Left lung (tissue), 10 donors: ENCODE measurements around the gene NR6A1. TPM values are rescaled to one million over a fixed set of nuclear protein-coding genes. Genes with fewer than 3 reads are reported as not detected.

Experiments used
- ATAC-seq: fragments of 200-7000 bp; cut with Tn5 transposase; one replicate; pipeline ENCODE4 v1.9.1; 2020; ENCODE audit warnings: moderate library complexity
- DNase-seq, 4 donors: peaks; one replicate each; pipeline ENCODE4 v3.0.0-alpha.2; 2013 to 2020
- H3K27ac ChIP-seq, 2 donors: fragments of 200-600 bp; sonication (generic) in 1 of 2; one replicate each; pipeline versions ENCODE4 v1.5.0 to v1.8.0; 2020 to 2021
- H3K27me3 ChIP-seq, 2 donors: fragments of 200-600 bp; sonication (generic) in 1 of 2; one replicate each; pipeline versions ENCODE4 v1.5.0 to v1.8.0; 2020 to 2021
- H3K36me3 ChIP-seq, 2 donors: fragments of 200-600 bp; sonication (generic) in 1 of 2; one replicate each; pipeline versions ENCODE4 v1.5.0 to v1.8.0; 2020 to 2021
- H3K4me1 ChIP-seq, 2 donors: fragments of 200-600 bp; one replicate each; pipeline ENCODE4 v1.8.0; 2021
- H3K4me3 ChIP-seq, 2 donors: fragments of 200-600 bp; sonication (generic) in 1 of 2; one replicate each; pipeline versions ENCODE4 v1.5.0 to v1.8.0; 2020 to 2021; ENCODE audit warnings: mild to moderate bottlenecking in 1 of 2
- H3K9me3 ChIP-seq, 2 donors: fragments of 200-600 bp; sonication (generic) in 1 of 2; one replicate each; pipeline versions ENCODE4 v1.5.0 to v1.8.0; 2020 to 2021
- intact Hi-C, 2 donors: fragments of 100-400 bp; cut with DNase I; formaldehyde crosslinking; loops; one replicate each; pipeline versions ENCODE4 v1.11.2 to v1.14.2; 2022
- polyA plus RNA-seq, 6 donors: library from polyadenylated mRNA; unstranded; fragments of 120-200 nt; gene quantifications; one replicate each; pipeline ENCODE4 v1.2.1, GENCODE V29; 2013; ENCODE audit not compliant: insufficient read length in 6 of 6
- total RNA-seq, 2 donors: library from RNA; stranded (reverse); fragmentation: NEBNext Ultra II Directional; extraction: Animal tissue kit (Norgen Biotek cat#: 25700); gene quantifications; one replicate each; pipeline ENCODE4 v1.2.1, GENCODE V29; 2021
- TF ChIP-seq, protein P1 (sequence below), 2 donors: fragments of 200-600 bp; sonication (generic) in 1 of 2; IDR thresholded peaks; one replicate each; pipeline versions ENCODE4 v1.5.0 to v1.8.0; 2021; ENCODE audit warnings: antibody characterized with exemption in 2 of 2
- donor health status: DM: no; HTN: yes; CAD: no.
- donor health status: DM: no; HTN: no; CAD: no.

The NR6A1 gene
- total and polyA plus RNA-seq, 8 donors: 1.2 to 4.1 (median 1.7) TPM

DNA sequence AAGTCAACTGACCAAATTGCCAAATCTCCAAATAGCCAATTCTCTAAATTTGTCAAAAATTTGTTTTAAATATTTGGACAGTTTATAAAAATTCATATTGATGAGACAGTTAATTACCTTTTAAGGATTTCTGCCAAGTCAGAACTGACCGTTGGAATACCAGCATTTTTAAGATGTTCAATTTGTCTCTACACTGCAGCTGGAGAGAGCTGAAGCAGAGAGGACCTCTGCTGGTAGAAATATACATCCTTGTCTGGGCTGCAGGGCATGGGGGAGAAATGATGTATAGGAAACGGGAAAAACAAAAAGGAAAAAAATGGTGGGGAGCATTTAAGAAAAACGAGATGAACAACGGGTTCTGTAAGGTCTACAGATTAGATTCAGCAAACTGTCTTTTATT, 16.8 kb downstream of the NR6A1 start:
- Histone ChIP-seq H3K9me3 (no peaks in the 10 kb centered on the region), H3K27ac (no peak overlapping the region), H3K27me3 (peaks cover 10 to 36% of the 10 kb centered on the region in 2 donors), H3K4me3 (no peak overlapping the region), H3K4me1 (peaks cover 5 to 32% of the 10 kb centered on the region in 2 donors), H3K36me3 (no peaks in the 10 kb centered on the region)
- no peak for DNase-seq
- ATAC-seq: no peak
- TF ChIP-seq, protein P1, sequence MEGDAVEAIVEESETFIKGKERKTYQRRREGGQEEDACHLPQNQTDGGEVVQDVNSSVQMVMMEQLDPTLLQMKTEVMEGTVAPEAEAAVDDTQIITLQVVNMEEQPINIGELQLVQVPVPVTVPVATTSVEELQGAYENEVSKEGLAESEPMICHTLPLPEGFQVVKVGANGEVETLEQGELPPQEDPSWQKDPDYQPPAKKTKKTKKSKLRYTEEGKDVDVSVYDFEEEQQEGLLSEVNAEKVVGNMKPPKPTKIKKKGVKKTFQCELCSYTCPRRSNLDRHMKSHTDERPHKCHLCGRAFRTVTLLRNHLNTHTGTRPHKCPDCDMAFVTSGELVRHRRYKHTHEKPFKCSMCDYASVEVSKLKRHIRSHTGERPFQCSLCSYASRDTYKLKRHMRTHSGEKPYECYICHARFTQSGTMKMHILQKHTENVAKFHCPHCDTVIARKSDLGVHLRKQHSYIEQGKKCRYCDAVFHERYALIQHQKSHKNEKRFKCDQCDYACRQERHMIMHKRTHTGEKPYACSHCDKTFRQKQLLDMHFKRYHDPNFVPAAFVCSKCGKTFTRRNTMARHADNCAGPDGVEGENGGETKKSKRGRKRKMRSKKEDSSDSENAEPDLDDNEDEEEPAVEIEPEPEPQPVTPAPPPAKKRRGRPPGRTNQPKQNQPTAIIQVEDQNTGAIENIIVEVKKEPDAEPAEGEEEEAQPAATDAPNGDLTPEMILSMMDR (IDR thresholded peaks at IDR 0.05): no peak
- intact Hi-C loops: no loop called here

DNA sequence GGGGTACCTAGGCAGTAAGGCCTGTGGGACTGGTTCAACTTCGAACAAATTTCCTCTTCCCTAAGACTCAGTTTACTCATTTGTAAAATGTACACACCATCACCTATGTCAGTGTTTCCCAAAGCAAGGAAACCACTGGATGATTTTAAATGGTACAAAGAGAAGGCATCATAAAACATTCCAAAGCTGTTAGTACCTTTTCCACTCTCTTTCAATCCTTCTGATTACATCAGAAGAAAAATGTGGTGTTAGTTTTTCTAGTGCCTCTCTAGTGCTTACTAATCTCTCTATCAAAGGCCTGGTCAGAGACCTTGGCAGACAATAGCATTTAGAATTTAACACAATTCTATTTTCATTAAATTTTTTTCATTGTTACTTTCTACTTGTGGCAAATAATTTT, 18.1 kb downstream of the NR6A1 start:
- no peak overlapping the region for H3K27ac ChIP-seq
- peaks cover 7 to 33% of the 10 kb centered on the region in 2 donors for H3K27me3 ChIP-seq
- intact Hi-C loops: no loop called here
- H3K36me3 ChIP-seq: no peaks in the 10 kb centered on the region
- no peaks in the 10 kb centered on the region for H3K9me3 ChIP-seq
- DNase-seq (no peak), ATAC-seq (peak; percentile 88)
- peaks cover 0 to 20% of the 10 kb centered on the region in 2 donors for H3K4me1 ChIP-seq
- TF ChIP-seq, protein P1 (IDR thresholded peaks at IDR 0.05): no peak
- no peak overlapping the region for H3K4me3 ChIP-seq

DNA sequence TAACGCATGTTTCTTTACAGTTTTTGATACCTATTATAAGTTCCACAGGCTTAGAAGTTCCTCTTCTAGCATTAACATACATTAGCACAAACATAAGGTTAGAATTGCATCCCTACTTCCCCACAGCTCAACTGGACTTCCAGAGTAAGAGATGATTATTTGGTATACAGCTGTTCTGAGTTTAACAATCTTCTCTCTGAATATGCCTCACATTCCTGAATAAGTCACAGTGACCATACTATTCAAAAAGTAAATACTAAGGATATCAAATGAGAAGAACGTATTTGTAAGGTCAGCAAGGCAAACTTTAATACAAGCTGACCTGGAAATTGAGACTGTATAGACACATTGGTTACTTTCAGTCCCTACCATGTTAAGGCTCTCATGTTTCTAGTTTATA, 21.3 kb downstream of the NR6A1 start:
- intact Hi-C loops: no loop called here
- Histone ChIP-seq H3K36me3 (no peaks in the 10 kb centered on the region), H3K4me1 (peaks cover 0 to 9% of the 10 kb centered on the region in 2 donors), H3K9me3 (no peaks in the 10 kb centered on the region), H3K4me3 (no peak overlapping the region), H3K27me3 (peaks cover 0 to 6% of the 10 kb centered on the region in 2 donors), H3K27ac (no peak overlapping the region)
- DNase-seq (no peak), ATAC-seq (no peak)
- TF ChIP-seq, protein P1 (IDR thresholded peaks at IDR 0.05): no peak

DNA sequence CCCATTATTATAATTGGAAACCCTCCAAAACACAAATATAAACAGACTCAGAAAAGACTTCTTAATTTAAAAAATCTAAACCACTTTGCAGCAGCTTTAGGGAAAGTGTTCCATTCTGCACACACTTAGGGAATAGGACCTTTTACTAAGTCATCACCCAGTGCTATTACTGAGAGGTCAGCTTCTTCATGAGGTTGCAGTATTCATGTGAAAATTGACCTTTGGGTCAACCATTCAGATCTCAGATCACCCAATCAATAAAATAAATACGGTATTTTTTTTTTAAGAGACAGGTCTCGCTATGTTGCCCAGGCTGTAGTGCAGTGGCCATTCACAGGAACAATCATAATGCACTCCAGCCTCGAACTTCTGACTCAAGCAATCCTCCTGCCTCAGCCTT, 21.8 kb downstream of the NR6A1 start:
- no peak for DNase-seq
- no peak for ATAC-seq
- intact Hi-C loops: no loop called here

DNA sequence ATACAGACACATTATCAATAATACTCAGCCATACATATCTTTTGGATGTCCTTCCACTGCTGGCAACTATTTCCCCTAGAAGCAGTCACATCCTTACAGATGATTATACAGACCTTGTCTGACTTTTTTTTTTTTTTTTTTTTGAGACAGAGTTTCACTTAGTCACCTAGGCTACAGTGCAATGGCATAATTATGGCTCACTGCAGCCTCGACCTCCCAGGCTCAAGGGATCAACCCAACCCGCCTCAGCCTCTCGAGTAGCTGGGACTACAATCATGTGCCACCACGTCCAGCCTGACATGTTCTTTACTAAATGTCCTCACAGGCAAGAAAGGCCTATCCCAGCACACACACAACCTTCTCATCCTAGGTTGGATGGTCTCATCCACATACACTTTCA, 24.0 kb downstream of the NR6A1 start:
- intact Hi-C loops: no loop called here
- ATAC-seq: no peak
- TF ChIP-seq, protein P1 (IDR thresholded peaks at IDR 0.05): no peak
- no peaks in the 10 kb centered on the region for H3K9me3 ChIP-seq
- no peak for DNase-seq
- no peak overlapping the region for H3K4me3 ChIP-seq
- H3K4me1 ChIP-seq: no peaks in the 10 kb centered on the region
- H3K27me3 ChIP-seq: no peaks in the 10 kb centered on the region
- no peak overlapping the region for H3K27ac ChIP-seq
- no peaks in the 10 kb centered on the region for H3K36me3 ChIP-seq

More for the DNA sequence above, 21.8 kb downstream of the NR6A1 start:
- Histone ChIP-seq H3K27me3 (peaks cover 0 to 1% of the 10 kb centered on the region in 2 donors), H3K27ac (no peak overlapping the region), H3K4me1 (peaks cover 0 to 8% of the 10 kb centered on the region in 2 donors), H3K4me3 (no peak overlapping the region), H3K9me3 (no peaks in the 10 kb centered on the region), H3K36me3 (no peaks in the 10 kb centered on the region)
- TF ChIP-seq, protein P1 (IDR thresholded peaks at IDR 0.05): no peak
